Measurements from ENCODE around the gene DLL4. TPM values are rescaled to one million over a fixed set of nuclear protein-coding genes. Genes with fewer than 3 reads are reported as not detected.
A peak's percentile ranks its signal among the peaks of the same experiment; 100 is the strongest.

DLL4 gene
- total and polyA plus RNA-seq, 10 of the 15 experiments (the other 5 are each of a cell fraction or from before 2014, with no cell fraction given): 0.04 to 0.16 (median 0.09) TPM; not detected in 6

DNA sequence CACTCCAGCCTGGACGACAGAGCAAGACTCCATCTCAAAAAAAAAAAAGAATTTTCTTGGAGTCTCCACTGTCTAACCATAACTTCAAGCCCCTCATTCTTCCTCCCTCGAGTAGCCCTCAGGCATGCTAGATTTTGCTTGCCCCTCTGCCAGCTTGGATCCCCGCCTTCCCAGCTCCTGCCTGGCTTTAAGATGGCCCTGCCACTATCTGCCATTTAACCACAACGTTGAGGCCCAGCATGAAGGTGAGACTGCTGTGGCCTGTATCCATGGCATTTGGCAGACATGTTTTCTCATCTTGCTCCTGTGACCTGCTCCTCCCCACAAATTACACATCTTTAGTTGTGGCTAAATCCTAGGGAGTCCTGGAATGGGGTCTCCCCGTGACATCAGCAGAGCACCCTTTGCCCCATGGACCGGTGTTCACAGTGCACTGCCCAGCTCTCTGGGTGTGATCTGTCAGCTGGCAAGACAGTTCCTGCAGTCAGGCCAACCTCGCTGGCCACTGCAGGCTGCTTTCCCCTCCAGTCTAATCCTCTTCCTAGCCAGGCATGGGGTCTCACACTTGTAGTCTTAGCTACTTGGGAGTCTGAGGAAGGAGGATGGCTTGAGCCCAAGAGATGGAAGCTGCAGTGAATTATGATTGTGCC is 24.5 kb upstream of the DLL4 start:
- Histone ChIP-seq H3K27me3 (replicated peaks in 1 of 2; ENCODE audit: control insufficient read depth in 2 of 2, insufficient read depth in 2 of 2, low read length in 1 of 2) (no peaks in the 10 kb centered on the region), H4K20me1 (ENCODE audit: control insufficient read depth, insufficient read depth) (no peaks in the 10 kb centered on the region), H3K4me1 (ENCODE audit: control insufficient read depth, insufficient read depth, low read length) (peaks cover 24% of the 10 kb centered on the region), H3K4me3 (no peak overlapping the region), H3K27ac (ENCODE audit: control insufficient read depth, insufficient read depth) (no peak overlapping the region), H3K79me2 (ENCODE audit: control insufficient read depth, insufficient read depth, low read length) (peaks cover 2% of the 10 kb centered on the region), H2AFZ (ENCODE audit: control insufficient read depth, low read depth, low read length) (no peak overlapping the region), H3K9ac (ENCODE audit: control insufficient read depth, insufficient read depth, low read length) (no peak overlapping the region), H3K36me3 (ENCODE audit: control insufficient read depth in 2 of 2, insufficient read depth in 2 of 2, low read length in 1 of 2) (peaks cover 11 to 24% of the 10 kb centered on the region in 2 experiments), H3K9me3 (replicated peaks; ENCODE audit: control insufficient read depth, insufficient read depth, low read length) (no peaks in the 10 kb centered on the region), H3K4me2 (ENCODE audit: control insufficient read depth, insufficient read depth) (no peak overlapping the region)
- TF ChIP-seq GABPA (IDR thresholded peaks at IDR 0.05; ENCODE audit: low read depth) (no peak), RUNX3 (IDR thresholded peaks at IDR 0.05; ENCODE audit: low read length) (0 out of 2 replicates have a peak, but pooled peaks have one; percentile 15)
- BruUV-seq (replicated peaks): no TSS peak
- ChIA-PET SMC1A (ENCODE audit: uncharacterized antibody, unreplicated experiment) (interaction anchor here (0.5 to 6.5 kb wide), 20 partner anchors 8 to 283 kb away, joined by 3 to 49 read pairs (median 5); partner anchors contain the start of gene VPS18), RAD21 (ENCODE audit: unreplicated experiment) (interaction anchor here (0.6 to 7.0 kb wide), 19 partner anchors 10 to 1191 kb away, joined by 3 to 82 read pairs (median 4); partner anchors contain the start of genes LTK and VPS18), CTCF (interaction anchor here (0.6 to 11.9 kb wide), 41 partner anchors 9 to 428 kb away, joined by 3 to 157 read pairs (median 4); partner anchors contain the start of genes DLL4, NUSAP1, OIP5 and VPS18), POLR2A (interaction anchor here (0.6 to 1.9 kb wide), 5 partner anchors 9 to 534 kb away, joined by 3 to 10 read pairs (median 3); no protein-coding TSS in a partner anchor)
- 55% methylated on average over 7 of the region's 7 CpGs for WGBS (ENCODE audit: insufficient coverage, insufficient replicate concordance, low lambda C conversion rate, missing lambda C conversion rate)
- ATAC-seq (no peak), DNase-seq (ENCODE audit: low read depth, low spot score) (no peak), FAIRE-seq (no peak)
- intact Hi-C loops (cut with micrococcal nuclease; ENCODE audit: unreplicated experiment) (loop anchor here (1.0 to 5.0 kb wide), 3 partner anchors 38 to 281 kb away; no protein-coding TSS in a partner anchor), in situ Hi-C loops (cut with MboI) (loop anchor here (5.0 kb wide), 1 partner anchor 283 kb away; no protein-coding TSS in a partner anchor)

Measured in GM12878 (cell line).